HepG2 (cell line): Measurements from ENCODE around the gene PPARA. TPM values are rescaled to one million over a fixed set of nuclear protein-coding genes. Genes with fewer than 3 reads are reported as not detected.

Experiments used
- FOSL2 ChIP-seq: sonication (generic); formaldehyde crosslinking; IDR thresholded peaks from 2 replicates; pipeline ENCODE4 v1.4.0; 2020; ENCODE audit warnings: missing genetic modification reagents
- FOXM1 ChIP-seq: sonication (generic); formaldehyde crosslinking; IDR thresholded peaks from 2 replicates; pipeline ENCODE4 v1.5.0; 2020; ENCODE audit warnings: missing genetic modification reagents
- HNRNPK ChIP-seq: fragments of 200-400 bp; formaldehyde crosslinking; IDR thresholded peaks from 2 replicates; pipeline ENCODE4 v1.6.1; 2018; ENCODE audit warnings: low read length, low read depth, moderate library complexity, mild to moderate bottlenecking; ENCODE audit not compliant: poor library complexity, severe bottlenecking
- ISX ChIP-seq: sonication (generic); formaldehyde crosslinking; conservative IDR thresholded peaks from 2 replicates; pipeline ENCODE4 v1.5.0; 2020; ENCODE audit warnings: missing genetic modification reagents
- MEF2D ChIP-seq: sonication (generic); formaldehyde crosslinking; IDR thresholded peaks from 2 replicates; pipeline ENCODE4 v1.5.1; 2020; ENCODE audit warnings: mild to moderate bottlenecking, missing genetic modification reagents
- MIER3 ChIP-seq: IDR thresholded peaks from 2 replicates; pipeline ENCODE4 v1.6.1; 2016; ENCODE audit warnings: missing compliant biosample characterization, borderline replicate concordance
- MTA3 ChIP-seq: sonication (generic); formaldehyde crosslinking; IDR thresholded peaks from 2 replicates; pipeline ENCODE4 v1.4.0; 2020; ENCODE audit warnings: missing genetic modification reagents
- NCOR1 ChIP-seq: fragments of 200-600 bp; sonication (generic); IDR thresholded peaks from 2 replicates; pipeline ENCODE4 v1.7.0; 2017; ENCODE audit warnings: antibody characterized with exemption, low read length, borderline replicate concordance
- PITX1 ChIP-seq: sonication (generic); formaldehyde crosslinking; IDR thresholded peaks from 2 replicates; pipeline ENCODE4 v1.5.1; 2020; ENCODE audit warnings: mild to moderate bottlenecking, missing genetic modification reagents
- RFX3 ChIP-seq: IDR thresholded peaks from 2 replicates; pipeline ENCODE4 v1.6.1; 2016; ENCODE audit warnings: missing biosample characterization, missing genetic modification reagents
- SMYD3 ChIP-seq: sonication (generic); formaldehyde crosslinking; IDR thresholded peaks from 2 replicates; pipeline ENCODE4 v1.8.1; 2023; ENCODE audit warnings: mild to moderate bottlenecking, missing genetic modification reagents
- SOX5 ChIP-seq: IDR thresholded peaks from 2 replicates; pipeline ENCODE4 v1.6.1; 2016; ENCODE audit warnings: borderline replicate concordance
- U2AF2 ChIP-seq: fragments of 200-400 bp; formaldehyde crosslinking; IDR thresholded peaks from 2 replicates; pipeline ENCODE4 v1.6.1; 2017; ENCODE audit warnings: low read depth, mild to moderate bottlenecking, low read length
- ZC3H13 ChIP-seq: sonication (generic); formaldehyde crosslinking; IDR thresholded peaks from 2 replicates; pipeline ENCODE4 v1.8.1; 2023; ENCODE audit warnings: mild to moderate bottlenecking, missing genetic modification reagents, moderate library complexity
- ZNF225 ChIP-seq: sonication (generic); formaldehyde crosslinking; IDR thresholded peaks from 2 replicates; pipeline ENCODE4 v1.4.0; 2020; ENCODE audit warnings: mild to moderate bottlenecking, missing genetic modification reagents
- ZNF333 ChIP-seq: sonication (generic); formaldehyde crosslinking; IDR thresholded peaks from 2 replicates; pipeline ENCODE4 v1.4.0; 2020; ENCODE audit warnings: mild to moderate bottlenecking, missing genetic modification reagents, borderline replicate concordance
- ZNF382 ChIP-seq: sonication (generic); formaldehyde crosslinking; IDR thresholded peaks from 2 replicates; pipeline ENCODE4 v1.5.0; 2020; ENCODE audit warnings: missing genetic modification reagents, mild to moderate bottlenecking, borderline replicate concordance
- ZNF549 ChIP-seq: sonication (generic); formaldehyde crosslinking; IDR thresholded peaks from 2 replicates; pipeline ENCODE4 v1.5.0; 2020; ENCODE audit warnings: missing genetic modification reagents
- ZNF558 ChIP-seq: sonication (generic); formaldehyde crosslinking; IDR thresholded peaks from 2 replicates; pipeline ENCODE4 v1.9.0; 2022; ENCODE audit warnings: mild to moderate bottlenecking, missing genetic modification reagents, borderline replicate concordance
- ZNF589 ChIP-seq: sonication (generic); formaldehyde crosslinking; conservative IDR thresholded peaks from 2 replicates; pipeline ENCODE4 v1.8.0; 2022; ENCODE audit warnings: mild to moderate bottlenecking, moderate library complexity, missing genetic modification reagents
- ZNF724P ChIP-seq: sonication (generic); formaldehyde crosslinking; IDR thresholded peaks from 2 replicates; pipeline ENCODE4 v1.8.0; 2022; ENCODE audit warnings: missing genetic modification reagents, borderline replicate concordance
- ZNF772 ChIP-seq: sonication (generic); formaldehyde crosslinking; IDR thresholded peaks from 2 replicates; pipeline ENCODE4 v1.5.0; 2020; ENCODE audit warnings: mild to moderate bottlenecking, missing genetic modification reagents
- ZNF780A ChIP-seq: sonication (generic); formaldehyde crosslinking; IDR thresholded peaks from 2 replicates; pipeline ENCODE4 v1.8.0; 2022; ENCODE audit warnings: mild to moderate bottlenecking, missing genetic modification reagents, moderate library complexity
- ZSCAN22 ChIP-seq: sonication (generic); formaldehyde crosslinking; IDR thresholded peaks from 2 replicates; pipeline ENCODE4 v1.4.0; 2020; ENCODE audit warnings: mild to moderate bottlenecking, missing genetic modification reagents
- polyA plus RNA-seq, 8 experiments: library from polyadenylated mRNA; depleted of rRNA in 3 of 8; stranded (reverse) in 7 of 8; unstranded in 1 of 8; fragments of >200 nt; fragmentation: Illumina TruSeq in 4 of 8; extraction: Trizol in 4 of 8; gene quantifications; 2 replicates each; pipeline versions ENCODE4 v1.2.1 to v1.2.3, GENCODE V29; 2011 to 2016; ENCODE audit warnings: low read depth in 4 of 8, missing spikeins in 1 of 8, mixed read lengths in 1 of 8; ENCODE audit not compliant: insufficient read depth in 1 of 8
- total RNA-seq, 5 experiments: library from RNA; depleted of rRNA; stranded (reverse); fragments of >200 nt; fragmentation: Illumina TruSeq; extraction: Trizol; gene quantifications; 2 replicates each; pipeline ENCODE4 v1.2.3, GENCODE V29; 2016; ENCODE audit warnings: low read depth in 1 of 5
- TF ChIP-seq, protein P1 (sequence below): sonication (generic); formaldehyde crosslinking; IDR thresholded peaks from 2 replicates; pipeline ENCODE4 v1.8.1; 2023; ENCODE audit warnings: mild to moderate bottlenecking, missing genetic modification reagents, borderline replicate concordance
- TF ChIP-seq, protein P2 (sequence below): sonication (generic); formaldehyde crosslinking; IDR thresholded peaks from 2 replicates; pipeline ENCODE4 v1.8.1; 2023; ENCODE audit warnings: mild to moderate bottlenecking, missing genetic modification reagents
- TF ChIP-seq, protein P3 (sequence below): sonication (generic); formaldehyde crosslinking; IDR thresholded peaks from 2 replicates; pipeline ENCODE4 v1.4.0; 2020; ENCODE audit warnings: mild to moderate bottlenecking, missing genetic modification reagents
- TF ChIP-seq, protein P4 (sequence below): sonication (generic); formaldehyde crosslinking; IDR thresholded peaks from 2 replicates; pipeline ENCODE4 v1.5.1; 2020; ENCODE audit warnings: missing genetic modification reagents, mild to moderate bottlenecking, borderline replicate concordance
- TF ChIP-seq, protein P5 (sequence below): sonication (generic); formaldehyde crosslinking; IDR thresholded peaks from 2 replicates; pipeline ENCODE4 v1.5.1; 2020; ENCODE audit warnings: missing genetic modification reagents, mild to moderate bottlenecking, borderline replicate concordance

PPARA gene
- total and polyA plus RNA-seq, 2 of the 13 experiments (the other 11 are each of a cell fraction or from before 2014, with no cell fraction given), result 18.2 to 24.7 TPM

DNA sequence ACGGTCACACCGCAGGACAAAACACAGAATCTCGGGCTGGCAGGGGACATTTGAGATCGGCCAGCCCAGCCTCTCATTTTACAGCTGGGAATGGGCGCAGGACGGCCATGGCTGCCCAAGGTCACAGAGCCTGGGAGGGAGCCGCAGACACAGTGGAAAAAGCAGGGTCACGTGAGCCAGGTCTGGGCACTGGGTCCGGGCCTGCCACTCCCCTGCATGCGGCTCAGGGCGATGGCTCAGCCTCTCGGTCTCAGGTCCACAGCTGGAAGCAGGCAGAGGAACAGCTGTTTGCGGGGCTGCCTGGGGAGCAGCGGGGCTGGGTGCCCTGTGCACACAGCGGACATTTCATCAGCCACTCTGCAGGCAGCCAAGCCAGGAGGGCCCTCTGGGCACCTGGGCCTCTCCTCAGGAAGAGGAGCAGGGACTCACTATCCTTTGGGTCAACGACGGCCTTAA is 10.4 kb upstream of the PPARA start (continued):
- TF ChIP-seq ISX (CRISPR knock-in tag) (no peak), NCOR1 (no peak), ZNF724P (CRISPR knock-in tag) (no peak), MTA3 (no peak), U2AF2 (no peak), ZSCAN22 (CRISPR knock-in tag) (no peak), FOXM1 (CRISPR knock-in tag) (no peak), ZNF549 (no peak), MEF2D (CRISPR knock-in tag) (0 out of 2 replicates have a peak, but pooled peaks have one; percentile 43), MIER3 (CRISPR knock-in tag) (no peak; the same call in 1 of the 2 replicates), ZNF780A (CRISPR knock-in tag) (no peak), ZNF558 (CRISPR knock-in tag) (0 out of 2 replicates have a peak, but pooled peaks have one; percentile 29), ZC3H13 (CRISPR knock-in tag) (no peak), ZNF589 (no peak), PITX1 (no peak), FOSL2 (peak; percentile 40), HNRNPK (no peak), SOX5 (CRISPR knock-in tag) (peak; percentile 44), ZNF333 (CRISPR knock-in tag) (no peak), SMYD3 (no peak), ZNF382 (no peak), ZNF225 (no peak), ZNF772 (CRISPR knock-in tag) (no peak), RFX3 (CRISPR knock-in tag) (no peak)
- TF ChIP-seq, protein P1, sequence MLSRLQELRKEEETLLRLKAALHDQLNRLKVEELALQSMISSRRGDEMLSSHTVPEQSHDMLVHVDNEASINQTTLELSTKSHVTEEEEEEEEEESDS (CRISPR knock-in tag), result no peak
- TF ChIP-seq, protein P2, sequence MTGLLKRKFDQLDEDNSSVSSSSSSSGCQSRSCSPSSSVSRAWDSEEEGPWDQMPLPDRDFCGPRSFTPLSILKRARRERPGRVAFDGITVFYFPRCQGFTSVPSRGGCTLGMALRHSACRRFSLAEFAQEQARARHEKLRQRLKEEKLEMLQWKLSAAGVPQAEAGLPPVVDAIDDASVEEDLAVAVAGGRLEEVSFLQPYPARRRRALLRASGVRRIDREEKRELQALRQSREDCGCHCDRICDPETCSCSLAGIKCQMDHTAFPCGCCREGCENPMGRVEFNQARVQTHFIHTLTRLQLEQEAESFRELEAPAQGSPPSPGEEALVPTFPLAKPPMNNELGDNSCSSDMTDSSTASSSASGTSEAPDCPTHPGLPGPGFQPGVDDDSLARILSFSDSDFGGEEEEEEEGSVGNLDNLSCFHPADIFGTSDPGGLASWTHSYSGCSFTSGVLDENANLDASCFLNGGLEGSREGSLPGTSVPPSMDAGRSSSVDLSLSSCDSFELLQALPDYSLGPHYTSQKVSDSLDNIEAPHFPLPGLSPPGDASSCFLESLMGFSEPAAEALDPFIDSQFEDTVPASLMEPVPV (CRISPR knock-in tag), result no peak
- TF ChIP-seq, protein P3, sequence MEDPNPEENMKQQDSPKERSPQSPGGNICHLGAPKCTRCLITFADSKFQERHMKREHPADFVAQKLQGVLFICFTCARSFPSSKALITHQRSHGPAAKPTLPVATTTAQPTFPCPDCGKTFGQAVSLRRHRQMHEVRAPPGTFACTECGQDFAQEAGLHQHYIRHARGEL (CRISPR knock-in tag), result no peak
- TF ChIP-seq, protein P4, sequence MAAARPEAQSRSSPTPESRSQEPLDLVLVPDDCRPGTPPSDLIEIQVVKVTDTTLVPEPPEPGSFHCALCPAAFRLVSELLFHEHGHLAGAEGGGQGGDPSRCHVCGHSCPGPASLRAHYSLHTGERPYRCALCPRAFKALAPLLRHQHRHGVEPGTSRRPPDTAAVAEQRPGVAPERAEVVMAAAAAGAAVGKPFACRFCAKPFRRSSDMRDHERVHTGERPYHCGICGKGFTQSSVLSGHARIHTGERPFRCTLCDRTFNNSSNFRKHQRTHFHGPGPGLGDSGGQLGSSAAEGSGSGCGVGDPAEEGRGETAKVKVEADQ (CRISPR knock-in tag), result 0 out of 2 replicates have a peak, but pooled peaks have one; percentile 39
- TF ChIP-seq, protein P5, sequence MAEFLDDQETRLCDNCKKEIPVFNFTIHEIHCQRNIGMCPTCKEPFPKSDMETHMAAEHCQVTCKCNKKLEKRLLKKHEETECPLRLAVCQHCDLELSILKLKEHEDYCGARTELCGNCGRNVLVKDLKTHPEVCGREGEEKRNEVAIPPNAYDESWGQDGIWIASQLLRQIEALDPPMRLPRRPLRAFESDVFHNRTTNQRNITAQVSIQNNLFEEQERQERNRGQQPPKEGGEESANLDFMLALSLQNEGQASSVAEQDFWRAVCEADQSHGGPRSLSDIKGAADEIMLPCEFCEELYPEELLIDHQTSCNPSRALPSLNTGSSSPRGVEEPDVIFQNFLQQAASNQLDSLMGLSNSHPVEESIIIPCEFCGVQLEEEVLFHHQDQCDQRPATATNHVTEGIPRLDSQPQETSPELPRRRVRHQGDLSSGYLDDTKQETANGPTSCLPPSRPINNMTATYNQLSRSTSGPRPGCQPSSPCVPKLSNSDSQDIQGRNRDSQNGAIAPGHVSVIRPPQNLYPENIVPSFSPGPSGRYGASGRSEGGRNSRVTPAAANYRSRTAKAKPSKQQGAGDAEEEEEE (CRISPR knock-in tag), result no peak
